IPS-18c (cell line): Measurements from ENCODE around the gene MRAP.
"Not testable (repeated sequence)": the region's sequence is repeated elsewhere in the genome, so short reads cannot be mapped to it uniquely, and the experiment has no call there.

Source experiments
- H3K4me3 ChIP-seq: 2 replicates; pipeline ENCODE4 v1.7.0; 2013; ENCODE audit warnings: low read depth, mild to moderate bottlenecking, low read length, moderate library complexity; ENCODE audit not compliant: insufficient read depth
- H3K9me3 ChIP-seq: one replicate; pipeline ENCODE4 v1.6.1; 2013; ENCODE audit warnings: mild to moderate bottlenecking, low read length, moderate library complexity; ENCODE audit not compliant: control insufficient read depth, insufficient read depth

MRAP gene

DNA sequence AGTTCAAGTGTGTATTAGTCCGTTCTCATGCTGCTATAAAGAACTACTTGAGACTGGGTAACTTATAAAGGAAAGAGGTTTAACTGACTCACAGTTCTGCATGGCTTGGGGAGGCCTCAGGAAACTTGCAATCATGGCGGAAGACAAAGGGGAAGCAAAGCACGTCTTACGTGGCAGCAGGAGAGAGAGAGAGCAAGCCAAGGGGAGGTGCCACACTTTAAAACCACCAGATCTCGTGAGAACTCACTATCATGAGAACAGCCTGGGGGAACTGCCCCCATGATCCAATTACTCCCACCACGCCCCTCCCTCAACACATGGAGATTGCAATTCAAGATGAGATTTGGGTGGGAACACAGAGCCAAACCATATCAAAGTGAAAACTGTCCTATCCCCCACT, 15.7 kb upstream of the MRAP start:
- Histone ChIP-seq H3K9me3 (no peaks in the 10 kb centered on the region), H3K4me3 (no peak overlapping the region)

DNA sequence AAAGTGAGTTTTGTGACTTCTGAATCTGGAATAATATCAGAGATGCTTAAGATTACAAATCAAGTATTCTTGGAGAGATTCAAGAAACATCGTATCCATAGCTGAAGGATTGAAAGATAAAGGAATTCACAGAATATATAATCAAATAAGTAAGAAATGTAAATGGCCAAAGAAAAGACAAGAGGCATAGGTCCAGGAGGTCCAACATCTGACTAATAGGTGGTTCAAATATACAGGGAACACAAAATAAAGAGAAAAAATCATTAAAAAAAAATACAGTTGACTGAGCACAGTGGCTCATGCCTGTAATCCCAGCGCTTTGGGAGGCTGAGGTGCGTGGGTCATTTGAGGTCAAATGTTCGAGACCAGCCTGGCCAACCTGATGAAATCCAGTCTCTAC, 13.2 kb upstream of the MRAP start:
- Histone ChIP-seq H3K4me3 (no peak overlapping the region), H3K9me3 (no peaks in the 10 kb centered on the region)

DNA sequence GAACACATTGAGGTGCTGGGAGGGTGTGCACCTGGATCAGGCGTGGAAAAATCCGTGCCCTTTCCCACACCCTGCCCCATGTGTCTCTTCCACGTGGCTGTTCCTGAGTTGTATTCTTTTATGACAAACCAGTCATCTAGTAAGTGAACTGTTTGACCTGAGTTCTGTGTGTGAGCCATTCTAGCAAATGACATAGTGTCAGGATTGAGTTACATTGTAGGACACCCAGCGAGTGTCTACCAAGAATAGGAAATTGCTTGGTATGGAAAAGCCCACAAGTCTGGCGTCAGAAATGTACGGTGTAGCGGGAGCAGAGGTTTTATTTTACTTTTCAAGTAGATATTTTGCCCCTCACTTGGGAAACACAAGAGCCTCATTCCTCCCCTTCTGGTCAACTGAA, 1.2 kb upstream of the MRAP start:
- Histone ChIP-seq H3K9me3 (no peaks in the 10 kb centered on the region), H3K4me3 (no peak overlapping the region)

DNA sequence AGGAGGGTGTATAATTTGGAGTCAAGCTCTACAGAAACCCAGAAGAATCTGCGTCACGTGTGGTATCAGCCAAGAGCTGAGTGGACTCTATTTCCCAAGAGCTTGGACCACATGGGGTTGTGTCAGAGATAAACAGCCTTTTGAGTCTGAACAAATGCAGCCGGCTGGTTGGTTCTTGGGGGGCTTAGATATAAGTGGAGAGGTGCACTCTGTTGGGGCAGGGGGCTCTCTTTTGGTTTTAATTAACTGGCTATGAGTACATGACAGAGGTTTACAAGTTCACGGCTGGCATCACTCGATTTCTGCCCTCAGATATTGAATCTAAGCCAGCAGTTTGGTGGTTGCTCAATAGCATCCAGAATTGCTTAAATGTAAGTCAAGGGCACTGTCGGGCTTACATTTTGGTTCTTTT, 501 bp upstream of the MRAP start:
- no peak overlapping the region for H3K4me3 ChIP-seq
- H3K9me3 ChIP-seq: no peaks in the 10 kb centered on the region

GRCh38 chr21:32299695-32300094, 1.0 kb downstream of the MRAP start:
- Histone ChIP-seq H3K9me3 (no peaks in the 10 kb centered on the region), H3K4me3 (no peak overlapping the region)

DNA sequence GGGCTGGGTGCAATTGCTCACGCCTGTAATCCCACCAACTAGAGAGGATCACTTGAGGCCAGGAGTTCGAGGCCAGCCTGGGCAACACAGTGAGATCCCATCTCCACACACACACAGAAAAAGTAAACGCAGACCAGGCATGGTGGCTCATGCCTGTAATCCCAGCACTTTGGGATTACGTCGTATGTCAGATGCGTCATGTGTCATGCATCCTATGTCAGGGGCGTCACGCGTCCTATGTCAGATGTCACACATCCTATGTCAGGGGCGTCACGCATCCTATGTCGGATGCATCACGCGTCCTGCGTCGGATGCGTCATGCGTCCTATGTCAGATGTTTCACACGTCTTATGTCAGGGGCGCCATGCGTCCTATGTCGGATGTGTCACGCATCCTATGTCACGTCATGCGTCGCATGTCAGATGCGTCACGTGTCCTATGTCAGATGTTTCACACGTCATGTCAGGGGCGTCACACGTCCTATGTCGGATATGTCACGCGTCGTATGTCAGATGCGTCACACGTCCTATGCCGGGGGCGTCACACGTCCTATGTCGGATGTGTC, 1.5 kb downstream of the MRAP start:
- H3K9me3 ChIP-seq: no peaks in the 10 kb centered on the region
- no peak overlapping the region for H3K4me3 ChIP-seq

GRCh38 chr21:32301596-32301995, 2.9 kb downstream of the MRAP start:
- H3K4me3 ChIP-seq: no peak overlapping the region
- no peaks in the 10 kb centered on the region for H3K9me3 ChIP-seq

- Histone ChIP-seq H3K4me3 (no peak overlapping the region), H3K9me3 (no peaks in the 10 kb centered on the region)
Measured at GRCh38 chr21:32302560-32302959, 3.9 kb downstream of the MRAP start.

GRCh38 chr21:32303385-32303784, 4.7 kb downstream of the MRAP start:
- no peaks in the 10 kb centered on the region for H3K9me3 ChIP-seq
- H3K4me3 ChIP-seq: no peak overlapping the region

DNA sequence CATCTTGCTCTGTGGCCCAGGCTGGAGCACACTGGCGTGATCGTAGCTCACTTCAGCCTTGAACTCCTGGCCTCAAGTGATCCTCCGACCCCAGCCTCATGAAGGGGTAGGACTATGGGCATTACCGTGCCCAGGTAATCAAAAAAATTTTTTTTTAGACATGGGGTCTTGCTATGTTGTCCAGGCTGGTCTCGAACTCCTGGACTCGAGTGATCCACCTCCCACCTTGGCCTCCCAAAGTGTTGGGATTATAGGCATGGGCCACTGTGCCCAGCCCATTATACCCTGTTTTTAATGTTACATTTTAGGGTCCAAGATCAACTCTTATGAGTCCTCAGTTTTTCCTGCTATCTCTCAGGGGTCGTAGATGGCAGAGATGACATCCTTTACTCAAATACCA, 6.3 kb downstream of the MRAP start:
- Histone ChIP-seq H3K9me3 (peaks cover 2% of the 10 kb centered on the region), H3K4me3 (no peak overlapping the region)

DNA sequence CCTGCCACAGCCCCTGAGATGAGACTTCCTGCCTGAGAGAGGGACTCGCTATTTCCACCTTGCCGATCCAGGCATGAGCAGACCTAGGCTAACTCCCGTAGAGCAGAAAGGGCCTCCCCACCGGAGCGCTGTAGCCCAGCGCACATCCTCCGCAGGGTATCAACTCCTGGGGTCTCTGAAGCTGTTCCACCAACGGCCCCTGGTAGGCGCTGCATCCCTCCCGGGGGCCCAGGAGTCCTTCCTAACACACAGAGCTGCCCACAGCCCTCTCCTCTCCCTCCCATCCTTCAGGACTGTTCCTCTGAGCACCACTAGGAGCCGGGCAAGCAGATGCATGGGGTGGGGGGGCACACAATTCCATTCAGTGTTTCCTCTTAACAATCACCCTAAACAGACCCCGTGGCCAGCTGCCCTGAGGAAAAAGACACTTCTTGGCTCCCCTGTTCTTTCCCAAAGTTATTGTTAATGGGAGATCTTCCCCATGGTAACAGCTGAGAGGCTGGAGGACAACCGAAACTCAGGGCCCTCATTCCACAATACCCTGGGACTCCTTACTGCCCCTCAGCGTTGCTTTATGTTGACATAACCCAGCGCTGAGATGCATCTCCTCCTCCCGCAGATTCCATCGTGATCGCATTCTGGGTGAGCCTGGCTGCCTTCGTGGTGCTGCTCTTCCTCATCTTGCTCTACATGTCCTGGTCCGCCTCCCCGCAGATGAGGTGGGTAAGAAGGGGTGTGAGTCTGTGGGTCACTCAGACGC, 7.5 kb downstream of the MRAP start:
- Histone ChIP-seq H3K9me3 (peaks cover 2% of the 10 kb centered on the region), H3K4me3 (no peak overlapping the region)

- Histone ChIP-seq H3K4me3 (no peak overlapping the region), H3K9me3 (peaks cover 2% of the 10 kb centered on the region)
Measured at GRCh38 chr21:32307706-32308105, 9.1 kb downstream of the MRAP start.

GRCh38 chr21:32308696-32309095, 10.0 kb downstream of the MRAP start:
- H3K9me3 ChIP-seq: peaks cover 2% of the 10 kb centered on the region

DNA sequence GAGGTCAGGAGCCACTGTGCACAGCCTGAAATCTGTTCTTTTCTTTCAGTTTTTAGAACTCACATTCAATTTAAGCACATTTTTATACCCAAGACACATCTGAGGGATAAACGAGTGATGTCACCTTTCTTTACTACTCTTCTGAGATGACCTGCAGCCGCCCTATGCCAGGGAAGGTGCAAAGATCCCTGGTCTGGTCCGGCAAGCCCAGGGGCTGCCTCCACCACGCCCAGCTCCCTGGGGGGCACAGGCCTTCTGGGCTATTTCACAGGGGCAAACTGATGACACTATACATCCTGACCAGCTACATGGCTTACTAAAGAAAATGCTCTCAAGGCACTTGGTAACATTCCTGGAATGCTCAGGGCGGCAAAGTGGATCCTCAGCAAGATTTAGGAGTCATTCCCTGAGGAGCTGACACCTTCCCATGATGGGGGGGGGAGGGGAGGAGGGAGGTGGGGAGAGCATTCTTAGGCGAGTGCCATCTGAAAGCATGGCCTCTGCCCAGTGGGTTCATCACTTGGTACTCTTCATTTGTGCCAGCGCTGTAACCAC, 11.3 kb downstream of the MRAP start:
- H3K9me3 ChIP-seq: peaks cover 2% of the 10 kb centered on the region
- H3K4me3 ChIP-seq: no peak overlapping the region

More at GRCh38 chr21:32308696-32309095, 10.0 kb downstream of the MRAP start:
- H3K4me3 ChIP-seq: no peak overlapping the region

DNA sequence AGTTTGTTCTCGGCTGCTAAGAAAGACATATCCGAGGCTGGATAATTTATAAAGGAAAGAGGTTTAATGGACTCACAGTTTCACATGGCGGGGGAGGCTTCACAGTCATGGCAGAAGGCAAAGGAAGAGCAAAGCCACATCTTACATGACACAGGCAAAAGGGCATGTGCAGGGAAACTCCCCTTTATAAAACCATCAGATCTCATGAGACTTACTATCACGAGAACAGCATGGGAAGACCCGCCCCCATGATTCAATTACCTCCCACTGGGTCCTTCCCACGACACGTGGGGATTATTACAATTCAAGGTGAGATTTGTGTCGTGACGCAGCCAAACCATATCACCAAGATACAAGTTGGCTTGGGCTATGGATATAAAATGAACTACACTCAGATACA, 12.3 kb downstream of the MRAP start:
- not testable (repeated sequence) for H3K9me3 ChIP-seq, H3K4me3 ChIP-seq

- peaks cover 2% of the 10 kb centered on the region for H3K9me3 ChIP-seq
- no peak overlapping the region for H3K4me3 ChIP-seq
Measured at GRCh38 chr21:32311621-32312020, 13.0 kb downstream of the MRAP start.

GRCh38 chr21:32312326-32312725, 13.7 kb downstream of the MRAP start:
- Histone ChIP-seq H3K9me3 (peaks cover 2% of the 10 kb centered on the region), H3K4me3 (no peak overlapping the region)

- Histone ChIP-seq H3K4me3 (no peak overlapping the region), H3K9me3 (peaks cover 2% of the 10 kb centered on the region)
Measured at GRCh38 chr21:32312976-32313375, 14.3 kb downstream of the MRAP start.
